HepG2 (cell line): ENCODE data around the gene FXYD5. TPM values are rescaled to one million over a fixed set of nuclear protein-coding genes. Genes with fewer than 3 reads are reported as not detected.

ENCODE experiments used
- ATAC-seq: fragments of 200-7000 bp; cut with Tn5 transposase; 3 replicates; pipeline ENCODE4 v1.9.1; 2020; ENCODE audit warnings: mild to moderate bottlenecking, moderate library complexity
- BruUV-seq: library from RNA; stranded (reverse); fragments of 400-500 nt; replicated peaks from 2 replicates; lab custom pipeline; 2021; lab: Mats Ljungman, UMichigan
- CTCF ChIA-PET: fragments of 300-600 bp; formaldehyde crosslinking; extraction: SDS; loops from one replicate; lab custom pipeline; 2021; ENCODE audit warnings: low total read pairs, inconsistent platforms, low intra/inter-chr PET ratio; lab: Yijun Ruan, JAX
- POLR2A ChIA-PET: fragments of 350-600 bp; sonication (Branson Sonifier 250); formaldehyde crosslinking; loops from one replicate; lab custom pipeline; 2020; ENCODE audit warnings: antibody characterized with exemption, inconsistent platforms; lab: Yijun Ruan, JAX
- DNase-seq: peaks from one replicate; pipeline ENCODE4 v3.0.0-alpha.2; 2015; ENCODE audit warnings: low spot score
- FAIRE-seq: peaks from 3 replicates; lab custom pipeline; 2011; peaks lifted over from hg19 to GRCh38; lab: Jason Lieb, UNC
- H2AFZ ChIP-seq: one replicate; pipeline ENCODE4 v1.6.1; 2011; ENCODE audit warnings: low read length, inconsistent platforms
- H3K27ac ChIP-seq: fragments of 300-600 bp; 3 replicates; pipeline ENCODE4 v1.8.0; 2011; ENCODE audit warnings: mixed run types, mild to moderate bottlenecking, mixed read lengths, low read length, inconsistent platforms; ENCODE audit not compliant: insufficient read depth; ENCODE audit errors: extremely low read length
- H3K27me3 ChIP-seq, 2 experiments: fragments of 200-600 bp in 1 of 2; 2 replicates in 1 of 2; 3 replicates in 1 of 2; pipeline versions ENCODE4 v1.6.0 to v1.8.0; 2011; ENCODE audit warnings: low read length in 2 of 2, mild to moderate bottlenecking in 2 of 2, moderate library complexity in 2 of 2, inconsistent platforms in 1 of 2; ENCODE audit not compliant: insufficient read depth in 2 of 2, control insufficient read depth in 1 of 2
- H3K36me3 ChIP-seq, 2 experiments: fragments of 200-600 bp in 1 of 2; replicated peaks in 1 of 2; 2 replicates in 1 of 2; 3 replicates in 1 of 2; pipeline versions ENCODE4 v1.5.1 to v1.8.0; 2011; ENCODE audit warnings: low read length in 2 of 2, inconsistent platforms in 1 of 2; ENCODE audit not compliant: insufficient read depth in 2 of 2, control insufficient read depth in 1 of 2
- H3K4me1 ChIP-seq: 2 replicates; pipeline ENCODE4 v1.5.1; 2012; ENCODE audit warnings: low read length, inconsistent platforms; ENCODE audit not compliant: insufficient read depth
- H3K4me2 ChIP-seq: 2 replicates; pipeline ENCODE4 v1.6.0; 2011; ENCODE audit warnings: low read depth, low read length, inconsistent platforms
- H3K4me3 ChIP-seq, 3 experiments: fragments of 200-600 bp in 1 of 3; sonication (generic), shearing (Covaris generic) in 1 of 3; replicated peaks in 1 of 3; 2 replicates each; pipeline ENCODE4 v1.5.1; 2011 to 2016; ENCODE audit warnings: low read length in 3 of 3, inconsistent platforms in 2 of 3, low read depth in 2 of 3, mild to moderate bottlenecking in 2 of 3, control low read depth in 1 of 3, mixed read lengths in 1 of 3; ENCODE audit not compliant: insufficient read depth in 1 of 3
- H3K79me2 ChIP-seq: one replicate; pipeline ENCODE4 v1.6.1; 2011; ENCODE audit warnings: low read length, inconsistent platforms; ENCODE audit not compliant: insufficient read depth
- H3K9ac ChIP-seq: 2 replicates; pipeline ENCODE4 v1.6.0; 2011; ENCODE audit warnings: mild to moderate bottlenecking, low read depth, low read length, inconsistent platforms; ENCODE audit not compliant: insufficient read depth
- H3K9me3 ChIP-seq: 2 replicates; pipeline ENCODE4 v1.5.1; 2012; ENCODE audit warnings: mild to moderate bottlenecking, low read length
- H4K20me1 ChIP-seq: 2 replicates; pipeline ENCODE4 v1.6.0; 2011; ENCODE audit warnings: inconsistent platforms, mild to moderate bottlenecking, low read length, moderate library complexity; ENCODE audit not compliant: insufficient read depth
- ELK4 ChIP-seq: sonication (generic); formaldehyde crosslinking; IDR thresholded peaks from 2 replicates; pipeline ENCODE4 v1.9.0; 2021; ENCODE audit warnings: missing genetic modification reagents, borderline replicate concordance
- HMG20B ChIP-seq: conservative IDR thresholded peaks from 2 replicates; pipeline ENCODE4 v1.6.1; 2016; ENCODE audit warnings: missing genetic modification reagents, missing compliant biosample characterization
- KAT8 ChIP-seq: IDR thresholded peaks from 2 replicates; pipeline ENCODE4 v1.6.1; 2016; ENCODE audit warnings: missing genetic modification reagents, missing compliant biosample characterization
- MAX ChIP-seq: IDR thresholded peaks from 2 replicates; pipeline ENCODE4 v1.6.1; 2012; ENCODE audit warnings: inconsistent platforms
- RAD51 ChIP-seq: fragments of 450-650 bp; IDR thresholded peaks from 2 replicates; pipeline ENCODE4 v1.6.1; 2016; ENCODE audit warnings: borderline replicate concordance
- REST ChIP-seq, 2 experiments: IDR thresholded peaks; 2 replicates each; pipeline ENCODE4 v1.6.1; 2011 to 2012; ENCODE audit warnings: low read length in 2 of 2, borderline replicate concordance in 1 of 2, low read depth in 1 of 2, mild to moderate bottlenecking in 1 of 2, moderate library complexity in 1 of 2
- TEAD3 ChIP-seq: optimal IDR thresholded peaks from 2 replicates; pipeline ENCODE3; 2016; ENCODE audit warnings: borderline replicate concordance
- ZNF337 ChIP-seq: sonication (generic); formaldehyde crosslinking; IDR thresholded peaks from 2 replicates; pipeline ENCODE4 v1.5.1; 2020; ENCODE audit warnings: missing genetic modification reagents, low read depth, mild to moderate bottlenecking, borderline replicate concordance
- ZSCAN20 ChIP-seq: sonication (generic); formaldehyde crosslinking; IDR thresholded peaks from 2 replicates; pipeline ENCODE4 v1.4.0; 2020; ENCODE audit warnings: missing genetic modification reagents, mild to moderate bottlenecking, borderline replicate concordance
- WGBS: methylation state at CpG from one replicate; pipeline ENCODE4 v1.1.6; 2017; ENCODE audit warnings: low lambda C conversion rate; 5-methylcytosine and 5-hydroxymethylcytosine counted together
- in situ Hi-C: cut with HindIII; loops from 2 replicates; pipeline ENCODE4 v1.10.0; 2017; ENCODE audit warnings: low pct_unique_long_range_greater_than_20kb; ENCODE audit not compliant: extremely low pct_ligation_motif_present
- intact Hi-C: fragments of 100-400 bp; cut with micrococcal nuclease; formaldehyde crosslinking; loops from one replicate; pipeline ENCODE4 v1.10.0; 2022; ENCODE audit not compliant: unreplicated experiment
- polyA plus RNA-seq, 8 experiments: library from polyadenylated mRNA; depleted of rRNA in 3 of 8; stranded (reverse) in 7 of 8; unstranded in 1 of 8; fragments of >200 nt; fragmentation: Illumina TruSeq in 4 of 8; extraction: Trizol in 4 of 8; gene quantifications; 2 replicates each; pipeline versions ENCODE4 v1.2.1 to v1.2.3, GENCODE V29; 2011 to 2016; ENCODE audit warnings: low read depth in 4 of 8, missing spikeins in 1 of 8, mixed read lengths in 1 of 8; ENCODE audit not compliant: insufficient read depth in 1 of 8
- total RNA-seq, 5 experiments: library from RNA; depleted of rRNA; stranded (reverse); fragments of >200 nt; fragmentation: Illumina TruSeq; extraction: Trizol; gene quantifications; 2 replicates each; pipeline ENCODE4 v1.2.3, GENCODE V29; 2016; ENCODE audit warnings: low read depth in 1 of 5
- TF ChIP-seq, protein P1 (sequence below), 2 experiments: fragments of 450-650 bp in 1 of 2; sonication (generic) in 1 of 2; formaldehyde crosslinking in 1 of 2; IDR thresholded peaks; 2 replicates each; pipeline versions ENCODE4 v1.6.1 to v1.8.0; 2016 to 2022; ENCODE audit warnings: antibody characterized with exemption in 1 of 2, mild to moderate bottlenecking in 1 of 2, missing genetic modification reagents in 1 of 2

Gene FXYD5
- total and polyA plus RNA-seq, 2 of the 13 experiments (the other 11 are each of a cell fraction or from before 2014, with no cell fraction given) = 0.65 TPM; not detected in 1

- Histone ChIP-seq H3K79me2 (no peaks in the 10 kb centered on the region), H4K20me1 (no peaks in the 10 kb centered on the region), H3K9ac (no peak overlapping the region), H3K4me2 (no peak overlapping the region), H3K27me3 (peaks cover 0 to 6% of the 10 kb centered on the region in 2 experiments; a peak in 2 of 5 replicates), H3K4me1 (no peaks in the 10 kb centered on the region), H3K36me3 (no peaks in the 10 kb centered on the region), H2AFZ (no peak overlapping the region), H3K27ac (no peak overlapping the region), H3K9me3 (no peaks in the 10 kb centered on the region), H3K4me3 (no peak overlapping the region)
- no peak for DNase-seq
- BruUV-seq = no TSS peak
- no peak for FAIRE-seq
- 42% methylated on average over 3 of the region's 3 CpGs for WGBS
- ATAC-seq = no peak
- intact Hi-C loops (no loop called here), in situ Hi-C loops (no loop called here)
- CTCF ChIA-PET = no interaction called here
- POLR2A ChIA-PET = no interaction called here
- TF ChIP-seq RAD51 = no peak
- no peak for TF ChIP-seq REST (IDR thresholded peaks at IDR 0.05; ENCODE audit: borderline replicate concordance in 1 of 2, low read depth in 1 of 2, low read length in 2 of 2)
- no peak for TF ChIP-seq TEAD3 (CRISPR knock-in tag)
- TF ChIP-seq HMG20B (CRISPR knock-in tag) = no peak
- no peak for TF ChIP-seq ZNF337
- no peak for TF ChIP-seq ELK4 (CRISPR knock-in tag)
- no peak for TF ChIP-seq KAT8 (CRISPR knock-in tag)
- TF ChIP-seq, protein P1, sequence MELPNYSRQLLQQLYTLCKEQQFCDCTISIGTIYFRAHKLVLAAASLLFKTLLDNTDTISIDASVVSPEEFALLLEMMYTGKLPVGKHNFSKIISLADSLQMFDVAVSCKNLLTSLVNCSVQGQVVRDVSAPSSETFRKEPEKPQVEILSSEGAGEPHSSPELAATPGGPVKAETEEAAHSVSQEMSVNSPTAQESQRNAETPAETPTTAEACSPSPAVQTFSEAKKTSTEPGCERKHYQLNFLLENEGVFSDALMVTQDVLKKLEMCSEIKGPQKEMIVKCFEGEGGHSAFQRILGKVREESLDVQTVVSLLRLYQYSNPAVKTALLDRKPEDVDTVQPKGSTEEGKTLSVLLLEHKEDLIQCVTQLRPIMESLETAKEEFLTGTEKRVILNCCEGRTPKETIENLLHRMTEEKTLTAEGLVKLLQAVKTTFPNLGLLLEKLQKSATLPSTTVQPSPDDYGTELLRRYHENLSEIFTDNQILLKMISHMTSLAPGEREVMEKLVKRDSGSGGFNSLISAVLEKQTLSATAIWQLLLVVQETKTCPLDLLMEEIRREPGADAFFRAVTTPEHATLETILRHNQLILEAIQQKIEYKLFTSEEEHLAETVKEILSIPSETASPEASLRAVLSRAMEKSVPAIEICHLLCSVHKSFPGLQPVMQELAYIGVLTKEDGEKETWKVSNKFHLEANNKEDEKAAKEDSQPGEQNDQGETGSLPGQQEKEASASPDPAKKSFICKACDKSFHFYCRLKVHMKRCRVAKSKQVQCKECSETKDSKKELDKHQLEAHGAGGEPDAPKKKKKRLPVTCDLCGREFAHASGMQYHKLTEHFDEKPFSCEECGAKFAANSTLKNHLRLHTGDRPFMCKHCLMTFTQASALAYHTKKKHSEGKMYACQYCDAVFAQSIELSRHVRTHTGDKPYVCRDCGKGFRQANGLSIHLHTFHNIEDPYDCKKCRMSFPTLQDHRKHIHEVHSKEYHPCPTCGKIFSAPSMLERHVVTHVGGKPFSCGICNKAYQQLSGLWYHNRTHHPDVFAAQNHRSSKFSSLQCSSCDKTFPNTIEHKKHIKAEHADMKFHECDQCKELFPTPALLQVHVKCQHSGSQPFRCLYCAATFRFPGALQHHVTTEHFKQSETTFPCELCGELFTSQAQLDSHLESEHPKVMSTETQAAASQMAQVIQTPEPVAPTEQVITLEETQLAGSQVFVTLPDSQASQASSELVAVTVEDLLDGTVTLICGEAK (IDR thresholded peaks at IDR 0.05) = no peak
- TF ChIP-seq, protein P1 (CRISPR knock-in tag; IDR thresholded peaks at IDR 0.05) = no peak
- TF ChIP-seq ZSCAN20 (CRISPR knock-in tag) = no peak
- TF ChIP-seq MAX = no peak
Observed at GRCh38 chr19:35176181-35176570, 21.6 kb downstream of the FXYD5 start.
